ENCODE data around the gene MT2A. TPM values are rescaled to one million over a fixed set of nuclear protein-coding genes. Genes with fewer than 3 reads are reported as not detected.
A peak's percentile ranks its signal among the peaks of the same experiment; 100 is the strongest.

Gene MT2A
- total RNA-seq, 4 donors from 2014 or later: 250 to 1,131 (median 795) TPM

- Histone ChIP-seq H3K27me3 (peaks cover 5 to 13% (median 8%) of the 10 kb centered on the region in 3 donors), H3K4me1 (peaks cover 0 to 7% of the 10 kb centered on the region in 2 donors), H3K27ac (peak within 1 kb of the TSS in 2 of 4 donors; percentile 20 to 49), H3K36me3 (no peaks in the 10 kb centered on the region), H3K4me3 (peak within 1 kb of the TSS; percentile 42 to 67 (median 58)), H3K9me3 (no peaks in the 10 kb centered on the region)
- TF ChIP-seq POLR2A (IDR thresholded peaks at IDR 0.05) (peak in 1 of 2 donors; percentile 11), CTCF (IDR thresholded peaks at IDR 0.05 in 4 of 5, conservative IDR thresholded peaks at IDR 0.05 in 1 of 5) (no peak)
- ATAC-seq (peak; percentile 71 to 83), DNase-seq (peak; percentile 34 to 71)
- intact Hi-C loops (cut with DNase I; ENCODE audit: low total_unique reads): no loop called here
- in situ Hi-C loops (cut with MboI; ENCODE audit: low sequenced_read_pairs in 4 of 4): no loop called here
Observed at GRCh38 chr16:56657555-56658326, 49.4 kb downstream of the MT2A start, which contains the start of gene MT1F. MT1F (plus strand) TSS chr16:56657959; CDS start chr16:56658059, 100 bp downstream.

DNA sequence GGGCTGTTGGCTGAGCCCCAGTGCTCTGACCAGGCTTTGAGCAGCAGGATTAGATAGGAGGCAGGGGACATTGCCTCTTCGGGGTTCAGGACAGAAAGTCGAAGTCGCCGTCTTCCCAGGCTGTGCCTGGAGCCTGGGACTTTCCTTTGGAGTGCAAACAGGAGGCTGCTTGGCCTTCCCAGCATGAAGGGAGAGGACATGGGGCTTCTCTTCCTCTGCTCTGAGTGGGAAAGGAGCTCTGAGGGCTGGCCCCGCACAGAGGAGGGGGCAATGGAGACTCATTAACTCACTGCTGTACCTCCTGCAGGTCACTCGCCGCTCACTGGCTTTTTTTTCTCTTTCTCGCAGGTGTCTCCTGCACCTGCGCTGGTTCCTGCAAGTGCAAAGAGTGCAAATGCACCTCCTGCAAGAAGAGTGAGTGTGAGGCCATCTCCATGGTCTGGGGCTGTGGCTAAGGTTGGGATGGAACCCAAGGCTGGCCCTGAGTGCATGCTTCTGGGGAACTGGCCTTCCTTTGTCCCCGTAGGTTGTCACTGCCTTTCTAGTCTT is 50.0 kb downstream of the MT2A start:
- Histone ChIP-seq H3K4me1 (peaks cover 0 to 7% of the 10 kb centered on the region in 2 donors), H3K27ac (peak overlapping the region in 1 of 4 donors; percentile 49), H3K36me3 (no peaks in the 10 kb centered on the region), H3K27me3 (peaks cover 12 to 18% (median 14%) of the 10 kb centered on the region in 3 donors), H3K9me3 (no peaks in the 10 kb centered on the region), H3K4me3 (peak overlapping the region in 3 of 4 donors; percentile 42 to 61 (median 55))
- TF ChIP-seq CTCF (IDR thresholded peaks at IDR 0.05 in 4 of 5, conservative IDR thresholded peaks at IDR 0.05 in 1 of 5) (no peak), POLR2A (IDR thresholded peaks at IDR 0.05) (no peak)
- intact Hi-C loops (cut with DNase I; ENCODE audit: low total_unique reads): no loop called here
- no peak for ATAC-seq
- in situ Hi-C loops (cut with MboI; ENCODE audit: low sequenced_read_pairs in 4 of 4): no loop called here
- no peak for DNase-seq

Other genes with a start within 250 kb of the MT2A start
- 100 to 1,000 TPM; 349 to 951 (median 571) TPM for gene AMFR, start 183.0 kb upstream of the MT2A start, total RNA-seq
- gene NUDT21, start 157.3 kb upstream of the MT2A start, total RNA-seq: 10 to 100 TPM; 24.3 to 71.5 (median 35.9) TPM
- 100 to 1,000 TPM in 1 of 4 donors, 10 to 100 TPM in 3; 86.1 to 115 (median 92.9) TPM for gene OGFOD1, start 157.0 kb upstream of the MT2A start, total RNA-seq
- 10 to 100 TPM; 25.2 to 52.0 (median 28.6) TPM for gene BBS2, start 88.6 kb upstream of the MT2A start, total RNA-seq
- gene MT4, start 43.5 kb upstream of the MT2A start, total RNA-seq: not detected
- not detected for gene MT3, start 19.1 kb upstream of the MT2A start, total RNA-seq
- gene MT1E, start 17.2 kb downstream of the MT2A start, total RNA-seq: 100 to 1,000 TPM in 3 of 4 donors, 10 to 100 TPM in 1; 63.0 to 434 (median 267) TPM
- 1 to 10 TPM in 3 of 4 donors, not detected in 1; 5.3 to 10.0 (median 7.3) TPM for gene MT1M, start 24.1 kb downstream of the MT2A start, total RNA-seq
- 10 to 100 TPM in 3 of 4 donors, not detected in 1; 17.3 to 34.9 (median 20.2) TPM for gene MT1A, start 30.1 kb downstream of the MT2A start, total RNA-seq
- gene MT1B, start 43.3 kb downstream of the MT2A start, total RNA-seq: not detected
- 1 to 10 TPM in 1 of 4 donors, not detected in 3; 3.2 TPM for gene MT1F, start 49.4 kb downstream of the MT2A start, total RNA-seq
- gene MT1G, start 59.5 kb downstream of the MT2A start, total RNA-seq: 1 to 10 TPM in 2 of 4 donors, not detected in 2; 3.5 to 4.6 TPM
- gene MT1H, start 61.2 kb downstream of the MT2A start, total RNA-seq: not detected
- gene MT1X, start 73.9 kb downstream of the MT2A start, total RNA-seq: over 10,000 TPM in 1 of 4 donors, 1,000 to 10,000 TPM in 3; 3,871 to 10,589 (median 6,239) TPM
- 10 to 100 TPM; 12.9 to 30.7 (median 23.0) TPM for gene NUP93, start 121.5 kb downstream of the MT2A start, total RNA-seq

Measured in gastrocnemius medialis (tissue), 4 donors.